ENCODE results near the gene C1orf94. TPM values are rescaled to one million over a fixed set of nuclear protein-coding genes. Genes with fewer than 3 reads are reported as not detected.
"Not testable (repeated sequence)": the region's sequence is repeated elsewhere in the genome, so short reads cannot be mapped to it uniquely, and the experiment has no call there.

Gene C1orf94
- total RNA-seq, 1 donor from 2014 or later, result not detected

- intact Hi-C loops (cut with micrococcal nuclease), result loop anchor here (5.0 kb wide), 1 partner anchor 532 kb away; no protein-coding TSS in a partner anchor
Measured at GRCh38 chr1:34163792-34164731, 12.6 kb upstream of the C1orf94 start.

- intact Hi-C loops (cut with micrococcal nuclease), result loop anchor here (5.0 kb wide), 1 partner anchor 533 kb away; no protein-coding TSS in a partner anchor
Measured at GRCh38 chr1:34164771-34165391, 11.8 kb upstream of the C1orf94 start, which contains the start of gene CSMD2. Gene CSMD2 (minus strand): TSS chr1:34165230. CDS start chr1:34165097, 133 bp downstream.

- intact Hi-C loops (cut with micrococcal nuclease), result no loop called here
Measured at GRCh38 chr1:34165422-34165921, 11.2 kb upstream of the C1orf94 start.

DNA sequence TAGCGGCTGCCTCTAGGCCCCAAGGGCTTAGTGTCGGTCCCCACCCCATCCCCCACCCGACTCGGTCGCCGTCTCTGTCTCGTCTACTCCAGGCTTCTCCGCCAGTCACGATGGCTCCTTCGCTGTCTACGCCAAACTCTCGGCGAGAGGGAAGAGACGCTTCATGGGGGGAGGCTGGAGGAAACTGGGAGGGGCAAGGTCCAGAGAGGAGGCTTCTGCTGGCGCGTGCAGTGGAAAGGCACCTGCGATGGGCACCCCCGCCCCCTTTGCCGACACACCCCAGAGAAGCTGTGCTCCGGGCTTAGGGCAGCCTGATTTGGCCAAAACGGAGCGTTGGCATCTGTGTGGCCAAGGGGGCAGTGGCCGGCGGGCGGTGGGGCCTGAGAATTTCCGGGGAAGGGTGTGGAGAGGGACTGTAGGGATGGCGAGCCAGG, 10.5 kb upstream of the C1orf94 start:
- intact Hi-C loops (cut with micrococcal nuclease), result no loop called here

- intact Hi-C loops (cut with micrococcal nuclease), result no loop called here
Measured at GRCh38 chr1:34166625-34167361, 9.9 kb upstream of the C1orf94 start.

GRCh38 chr1:34167389-34167788, 9.3 kb upstream of the C1orf94 start:
- intact Hi-C loops (cut with micrococcal nuclease), result no loop called here

DNA sequence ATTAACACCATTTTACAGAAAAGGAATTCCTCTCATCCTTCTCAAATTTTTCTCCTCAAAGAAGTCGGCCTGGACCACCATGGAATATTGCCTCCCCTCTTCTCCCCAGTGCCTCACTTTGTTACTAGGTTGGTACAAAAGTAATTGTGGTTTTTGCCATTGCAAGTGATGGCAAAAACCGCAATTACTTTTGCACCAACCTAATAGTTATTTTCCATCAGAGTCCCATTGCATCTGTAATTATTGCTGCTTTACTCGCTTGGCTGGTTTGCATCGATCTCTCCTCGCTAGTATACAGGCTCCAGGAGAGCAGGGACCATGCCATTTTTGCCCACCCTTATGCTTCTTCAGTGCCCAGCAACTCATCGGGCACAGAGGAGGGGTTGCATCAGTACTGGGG, 963 bp upstream of the C1orf94 start:
- intact Hi-C loops (cut with micrococcal nuclease), result no loop called here

- intact Hi-C loops (cut with micrococcal nuclease), result no loop called here
Measured at GRCh38 chr1:34178072-34178471, 1.4 kb downstream of the C1orf94 start.

GRCh38 chr1:34183381-34183780, 6.7 kb downstream of the C1orf94 start:
- intact Hi-C loops (cut with micrococcal nuclease), result not testable (repeated sequence)

GRCh38 chr1:34186741-34187494, 10.2 kb downstream of the C1orf94 start:
- intact Hi-C loops (cut with micrococcal nuclease), result no loop called here

DNA sequence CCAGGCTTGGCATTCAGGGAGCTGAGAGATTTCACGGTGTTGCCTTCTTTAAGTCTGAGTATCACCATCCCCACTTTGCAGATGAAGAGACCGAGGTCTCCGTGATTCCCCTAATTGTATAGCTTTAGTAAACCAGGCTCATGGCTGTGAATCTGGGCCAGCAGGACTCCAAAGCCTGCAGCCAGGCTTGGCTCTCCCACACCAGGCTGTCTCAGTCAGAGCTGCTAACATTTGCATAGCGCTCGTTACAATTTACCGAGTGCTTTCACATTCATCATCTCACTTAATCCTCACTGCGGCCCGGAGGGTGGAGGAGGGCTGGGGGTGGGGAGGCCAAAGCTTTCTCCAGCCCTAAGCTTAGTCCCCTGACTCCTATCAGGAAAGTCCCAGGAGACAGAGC, 11.7 kb downstream of the C1orf94 start:
- intact Hi-C loops (cut with micrococcal nuclease), result no loop called here

GRCh38 chr1:34188985-34189384, 12.3 kb downstream of the C1orf94 start:
- intact Hi-C loops (cut with micrococcal nuclease), result no loop called here

DNA sequence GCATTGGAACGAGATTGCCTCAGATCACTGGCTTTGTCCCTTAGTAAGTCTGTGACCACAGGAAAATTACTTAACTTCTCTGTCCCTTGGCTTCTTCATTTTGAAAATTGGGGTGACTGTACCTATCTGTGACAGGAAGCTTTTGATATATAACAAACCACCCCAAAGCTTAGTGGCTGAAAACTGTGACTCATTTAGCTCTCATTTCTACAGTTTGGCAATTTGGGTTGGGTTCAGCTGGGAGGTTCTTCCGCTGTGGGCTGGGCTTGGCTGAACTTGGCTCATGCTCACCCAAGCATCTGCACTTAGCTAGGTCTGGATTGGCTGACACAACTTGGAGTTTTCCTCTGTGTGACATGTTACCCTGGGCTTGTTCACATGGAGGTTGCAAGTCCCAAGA, 14.0 kb downstream of the C1orf94 start:
- intact Hi-C loops (cut with micrococcal nuclease), result no loop called here

GRCh38 chr1:34192621-34193020, 15.9 kb downstream of the C1orf94 start:
- intact Hi-C loops (cut with micrococcal nuclease), result no loop called here

GRCh38 chr1:34199927-34200326, 23.2 kb downstream of the C1orf94 start:
- intact Hi-C loops (cut with micrococcal nuclease), result no loop called here

DNA sequence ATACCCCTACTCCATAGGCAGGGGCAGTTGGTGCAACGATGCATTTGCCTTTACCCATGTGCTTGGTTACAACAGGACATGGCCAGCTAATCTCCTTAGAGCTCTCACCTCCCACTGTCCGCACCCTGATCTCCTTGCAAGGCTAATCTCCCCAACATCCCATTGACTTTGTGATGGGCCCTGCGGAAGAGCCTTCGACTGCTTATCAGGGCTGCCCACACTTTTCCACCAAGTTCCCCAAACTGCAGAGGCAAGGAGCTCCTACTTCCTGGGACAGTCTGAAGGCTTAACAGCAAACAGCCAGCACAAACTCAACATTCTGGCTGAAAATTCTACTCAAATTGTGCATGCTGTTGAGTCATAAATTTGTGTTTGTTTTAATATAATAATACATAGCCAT, 36.0 kb downstream of the C1orf94 start:
- intact Hi-C loops (cut with micrococcal nuclease), result no loop called here

GRCh38 chr1:34213956-34214355, 37.2 kb downstream of the C1orf94 start:
- intact Hi-C loops (cut with micrococcal nuclease), result no loop called here

- intact Hi-C loops (cut with micrococcal nuclease), result no loop called here
Measured at GRCh38 chr1:34231441-34231840, 54.7 kb downstream of the C1orf94 start.

- intact Hi-C loops (cut with micrococcal nuclease), result no loop called here
Measured at GRCh38 chr1:34235594-34235993, 58.9 kb downstream of the C1orf94 start.

DNA sequence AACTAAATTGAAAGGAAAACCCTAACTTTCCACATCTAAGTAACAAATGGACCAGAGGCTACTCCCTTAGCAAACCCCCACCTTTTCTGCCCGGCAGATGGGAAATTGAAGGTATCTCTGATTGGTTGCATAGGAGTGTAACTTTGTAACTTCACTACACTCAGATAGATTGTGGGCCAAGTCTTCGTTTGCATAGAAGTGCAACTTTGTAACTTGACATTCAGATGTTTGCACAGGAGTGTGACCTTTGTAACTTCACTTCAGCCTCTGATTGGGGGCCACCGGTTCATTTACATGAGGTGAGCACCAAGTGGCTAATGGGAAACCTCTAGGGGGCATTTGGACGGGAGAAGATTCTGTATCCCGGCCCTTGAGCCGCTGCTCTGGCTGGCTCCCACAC, 59.4 kb downstream of the C1orf94 start:
- intact Hi-C loops (cut with micrococcal nuclease), result no loop called here

Measured in T-helper 2 cell treated with Interferon-gamma antibody and Interleukin-4, amounts not matched to agents 100 ng/mL and 5 ng/mL, for 36 hours (primary cell).